Ishikawa (cell line): ENCODE data around the gene MIDN.

Source experiments
- EP300 ChIP-seq: IDR thresholded peaks from 2 replicates; pipeline ENCODE4 v1.6.1; 2012; ENCODE audit warnings: borderline replicate concordance
- FOXM1 ChIP-seq: IDR thresholded peaks from 2 replicates; pipeline ENCODE4 v1.6.1; 2012; ENCODE audit warnings: low read depth, borderline replicate concordance
- MAX ChIP-seq: IDR thresholded peaks from 2 replicates; pipeline ENCODE4 v1.6.1; 2012
- REST ChIP-seq: IDR thresholded peaks from 2 replicates; pipeline ENCODE4 v1.6.1; 2012; ENCODE audit warnings: low read depth, mild to moderate bottlenecking
- YY1 ChIP-seq: IDR thresholded peaks from 2 replicates; pipeline ENCODE4 v1.6.1; 2012; ENCODE audit warnings: low read depth

GRCh38 chr19:1226227-1226518 lies 22.2 kb upstream of the MIDN start:
- no peak for TF ChIP-seq REST
- no peak for TF ChIP-seq FOXM1
- TF ChIP-seq MAX, result no peak
- TF ChIP-seq EP300, result no peak
- TF ChIP-seq YY1, result no peak
